Endothelial cell of umbilical vein (primary cell): ENCODE results near the gene RIPOR3. TPM values are rescaled to one million over a fixed set of nuclear protein-coding genes. Genes with fewer than 3 reads are reported as not detected.

Experiments used
- BruUV-seq: library from RNA; stranded (reverse); fragments of 400-500 nt; replicated peaks from 2 replicates; lab custom pipeline; 2021; lab: Mats Ljungman, UMichigan
- CTCF ChIA-PET: fragments of 300-600, 350-600 bp; sonication (Branson Sonifier 250); formaldehyde crosslinking; loops from one replicate; lab custom pipeline; 2021; ENCODE audit warnings: antibody characterized with exemption, inconsistent platforms; lab: Charles Lee
- POLR2A ChIA-PET: fragments of 300-600, 350-600 bp; sonication (Branson Sonifier 250); formaldehyde crosslinking; loops from one replicate; lab custom pipeline; 2021; ENCODE audit warnings: antibody characterized with exemption, inconsistent platforms; lab: Charles Lee
- DNase-seq: peaks from one replicate; pipeline ENCODE4 v3.0.0-alpha.2; 2011; ENCODE audit warnings: low read depth, low spot score
- FAIRE-seq: peaks from 2 replicates; lab custom pipeline; 2011; peaks lifted over from hg19 to GRCh38; lab: Jason Lieb, UNC
- H2AFZ ChIP-seq: 2 replicates; pipeline ENCODE4 v1.6.0; 2012; ENCODE audit warnings: low read depth, low read length, control low read depth, inconsistent platforms
- H3K27ac ChIP-seq: 2 replicates; pipeline ENCODE4 v1.5.1; 2011; ENCODE audit warnings: low read depth, mild to moderate bottlenecking, control low read depth, low read length, moderate library complexity; ENCODE audit not compliant: insufficient read depth
- H3K27me3 ChIP-seq, 2 experiments: 2 replicates each; pipeline versions ENCODE4 v1.6.0 to v1.6.1; 2011; ENCODE audit warnings: low read length in 2 of 2, mixed read lengths in 1 of 2; ENCODE audit not compliant: control insufficient read depth in 2 of 2, insufficient read depth in 2 of 2
- H3K36me3 ChIP-seq, 2 experiments: 2 replicates in 1 of 2; 3 replicates in 1 of 2; pipeline ENCODE4 v1.5.1; 2011; ENCODE audit warnings: low read length in 2 of 2, mild to moderate bottlenecking in 1 of 2, moderate library complexity in 1 of 2; ENCODE audit not compliant: control insufficient read depth in 2 of 2, insufficient read depth in 2 of 2; ENCODE audit errors: extremely low read depth in 1 of 2
- H3K4me1 ChIP-seq: 3 replicates; pipeline ENCODE4 v1.5.1; 2011; ENCODE audit warnings: mild to moderate bottlenecking, low read length; ENCODE audit not compliant: control insufficient read depth, insufficient read depth; ENCODE audit errors: extremely low read depth
- H3K4me2 ChIP-seq: 2 replicates; pipeline ENCODE4 v1.6.1; 2011; ENCODE audit warnings: low read length, control low read depth, mixed read lengths; ENCODE audit not compliant: insufficient read depth
- H3K4me3 ChIP-seq, 3 experiments: fragments of 200-600 bp in 1 of 3; sonication (generic), shearing (Covaris generic) in 1 of 3; replicated peaks in 1 of 3; 2 replicates each; pipeline ENCODE4 v1.5.1; 2011 to 2016; ENCODE audit warnings: control low read depth in 3 of 3, low read length in 3 of 3, mild to moderate bottlenecking in 2 of 3, inconsistent platforms in 1 of 3, low read depth in 1 of 3, moderate library complexity in 1 of 3; ENCODE audit not compliant: insufficient read depth in 1 of 3
- H3K79me2 ChIP-seq: 2 replicates; pipeline ENCODE4 v1.6.0; 2012; ENCODE audit warnings: low read length, inconsistent platforms; ENCODE audit not compliant: control insufficient read depth, insufficient read depth
- H3K9ac ChIP-seq: replicated peaks from 2 replicates; pipeline ENCODE3; 2011; ENCODE audit warnings: low read length, control low read depth; ENCODE audit not compliant: insufficient read depth; ENCODE audit errors: extremely low read depth
- H3K9me1 ChIP-seq: replicated peaks from 3 replicates; pipeline ENCODE4 v1.6.0; 2011; ENCODE audit warnings: mild to moderate bottlenecking, low read length; ENCODE audit not compliant: control insufficient read depth, insufficient read depth; ENCODE audit errors: extremely low read depth
- H3K9me3 ChIP-seq: replicated peaks from 2 replicates; pipeline ENCODE4 v1.5.1; 2012; ENCODE audit warnings: low read length, inconsistent platforms; ENCODE audit not compliant: control insufficient read depth, insufficient read depth
- H4K20me1 ChIP-seq: replicated peaks from 2 replicates; pipeline ENCODE3; 2011; ENCODE audit warnings: mild to moderate bottlenecking, low read length; ENCODE audit not compliant: control insufficient read depth, insufficient read depth; ENCODE audit errors: extremely low read depth
- CTCF ChIP-seq, 2 donors: IDR thresholded peaks; 1 replicate in 1 of 2; 2 replicates in 1 of 2; pipeline ENCODE4 v1.5.1; 2011; ENCODE audit warnings: low read length in 2 of 2, mild to moderate bottlenecking in 2 of 2, moderate library complexity in 2 of 2, control low read depth in 1 of 2, inconsistent platforms in 1 of 2, low read depth in 1 of 2; ENCODE audit not compliant: insufficient read depth in 1 of 2; ENCODE audit errors: extremely low read depth in 1 of 2
- EZH2 ChIP-seq: IDR thresholded peaks from 2 replicates; pipeline ENCODE4 v1.6.1; 2012; ENCODE audit warnings: borderline replicate concordance, low read depth, mild to moderate bottlenecking, moderate library complexity, low read length, inconsistent platforms; ENCODE audit not compliant: severe bottlenecking
- FOS ChIP-seq: IDR thresholded peaks from 2 replicates; pipeline ENCODE4 v1.6.1; 2011; ENCODE audit warnings: mild to moderate bottlenecking, low read length, moderate library complexity, borderline replicate concordance; ENCODE audit not compliant: insufficient read depth
- GATA2 ChIP-seq: IDR thresholded peaks from 2 replicates; pipeline ENCODE4 v1.7.0; 2011; ENCODE audit warnings: low read depth, mild to moderate bottlenecking, moderate library complexity, mixed read lengths, low read length; ENCODE audit not compliant: insufficient read length, insufficient read depth
- JUN ChIP-seq: IDR thresholded peaks from 2 replicates; pipeline ENCODE4 v1.6.1; 2011; ENCODE audit warnings: borderline replicate concordance, low read depth; ENCODE audit not compliant: insufficient read length, insufficient read depth
- MAX ChIP-seq: IDR thresholded peaks from 2 replicates; pipeline ENCODE4 v1.6.1; 2011; ENCODE audit not compliant: insufficient read depth, insufficient read length
- MYC ChIP-seq: IDR thresholded peaks from one replicate; pipeline ENCODE4 v1.6.1; 2011; ENCODE audit warnings: mild to moderate bottlenecking, low read depth, low read length
- POLR2A ChIP-seq: IDR thresholded peaks from 2 replicates; pipeline ENCODE4 v1.6.1; 2012; ENCODE audit warnings: low read depth, mild to moderate bottlenecking, control low read depth, low read length
- POLR2AphosphoS5 ChIP-seq: IDR thresholded peaks from 2 replicates; pipeline ENCODE4 v1.6.1; 2012; ENCODE audit warnings: low read depth, mild to moderate bottlenecking, control low read depth, low read length, moderate library complexity; ENCODE audit not compliant: insufficient read depth
- dilution Hi-C: fragments of 300-500 bp; cut with MboI; formaldehyde crosslinking; loops from one replicate; pipeline ENCODE4 v1.15.0; 2019; ENCODE audit warnings: low sequenced_read_pairs; ENCODE audit not compliant: extremely low pct_ligation_motif_present
- intact Hi-C: fragments of 100-400 bp; cut with micrococcal nuclease; formaldehyde crosslinking; loops from one replicate; pipeline ENCODE4 v1.10.0; 2022
- polyA plus RNA-seq, 4 experiments: library from polyadenylated mRNA; depleted of rRNA in 3 of 4; stranded (reverse) in 3 of 4; unstranded in 1 of 4; fragments of >200 nt; gene quantifications; 2 replicates each; pipeline versions ENCODE4 v1.2.1 to v1.2.3, GENCODE V29; 2011 to 2012; ENCODE audit warnings: missing spikeins in 1 of 4
- total RNA-seq: library from RNA; stranded (reverse); gene quantifications from 2 replicates; pipeline ENCODE4 v1.2.3, GENCODE V29; 2021

RIPOR3 gene
- total and polyA plus RNA-seq, 2 donors (not counting 3 experiments of a cell fraction or from before 2014, with no cell fraction given): not detected

- Histone ChIP-seq H3K27me3 (no peaks in the 10 kb centered on the region), H3K4me1 (no peaks in the 10 kb centered on the region), H3K4me2 (no peak overlapping the region), H4K20me1 (no peaks in the 10 kb centered on the region), H3K36me3 (peaks cover 41 to 59% of the 10 kb centered on the region in 2 experiments), H3K79me2 (peaks cover 17% of the 10 kb centered on the region), H2AFZ (no peak overlapping the region), H3K27ac (no peak overlapping the region), H3K4me3 (no peak overlapping the region), H3K9me3 (no peaks in the 10 kb centered on the region), H3K9ac (no peak overlapping the region), H3K9me1 (no peaks in the 10 kb centered on the region)
- dilution Hi-C loops: no loop called here
- BruUV-seq: no TSS peak
- CTCF ChIA-PET: interaction anchor here (0.5 to 3.1 kb wide), 12 partner anchors 67 to 394 kb away, joined by 3 to 13 read pairs (median 5); partner anchors contain the start of gene CEBPB
- TF ChIP-seq JUN (no peak), CTCF (IDR thresholded peaks at IDR 0.05; ENCODE audit: extremely low read depth in 1 of 2, insufficient read depth in 1 of 2, low read depth in 1 of 2, low read length in 2 of 2) (peak; percentile 77 to 81), POLR2AphosphoS5 (peak; percentile 52)
- intact Hi-C loops: loop anchor here (1.0 to 5.0 kb wide), 3 partner anchors 116 to 390 kb away; partner anchors contain the start of gene CEBPB
- DNase-seq (peak; percentile 62), FAIRE-seq (peak; percentile 86)
- POLR2A ChIA-PET: no interaction called here
These were observed 111.2 kb downstream of the RIPOR3 start for GRCh38 chr20:50580016-50580747.

- Histone ChIP-seq H3K27ac (no peak overlapping the region), H3K4me1 (no peaks in the 10 kb centered on the region), H2AFZ (no peak overlapping the region), H3K9ac (no peak overlapping the region), H3K9me1 (no peaks in the 10 kb centered on the region), H3K27me3 (no peaks in the 10 kb centered on the region), H3K4me2 (no peak overlapping the region), H3K36me3 (peaks cover 45 to 64% of the 10 kb centered on the region in 2 experiments), H3K9me3 (no peaks in the 10 kb centered on the region), H4K20me1 (no peaks in the 10 kb centered on the region), H3K79me2 (peaks cover 19% of the 10 kb centered on the region), H3K4me3 (no peak overlapping the region)
- dilution Hi-C loops: no loop called here
- CTCF ChIA-PET: interaction anchor here (0.5 to 3.1 kb wide), 13 partner anchors 63 to 394 kb away, joined by 3 to 13 read pairs (median 5); partner anchors contain the start of gene CEBPB
- FAIRE-seq: no peak
- POLR2A ChIA-PET: no interaction called here
- intact Hi-C loops: no loop called here
- TF ChIP-seq FOS: no peak
- TF ChIP-seq MYC: no peak
- TF ChIP-seq CTCF (IDR thresholded peaks at IDR 0.05; ENCODE audit: extremely low read depth in 1 of 2, insufficient read depth in 1 of 2, low read depth in 1 of 2, low read length in 2 of 2): no peak
- no peak for TF ChIP-seq GATA2
- TF ChIP-seq MAX: no peak
- TF ChIP-seq EZH2: no peak
- no peak for TF ChIP-seq POLR2A
- no peak for TF ChIP-seq JUN
- TF ChIP-seq POLR2AphosphoS5: no peak
- BruUV-seq: no TSS peak
- no peak for DNase-seq
These were observed 111.8 kb downstream of the RIPOR3 start for GRCh38 chr20:50579511-50579910.
